Tibial artery (tissue), 4 donors: Measurements from ENCODE around the gene MDN1.

Experiments used
- DNase-seq, 2 donors: peaks; one replicate each; pipeline ENCODE4 v3.0.0-alpha.2; 2019
- H3K27ac ChIP-seq, 2 donors: fragments of 200-600 bp; sonication (generic) in 1 of 2; 1 replicate in 1 of 2; 2 replicates in 1 of 2; pipeline ENCODE4 v1.5.1; 2018 to 2019; ENCODE audit warnings: mild to moderate bottlenecking in 1 of 2
- H3K27me3 ChIP-seq, 2 donors: fragments of 200-600 bp; sonication (generic) in 1 of 2; one replicate each; pipeline versions ENCODE4 v1.5.1 to v1.6.0; 2016 to 2019
- H3K36me3 ChIP-seq, 3 donors: fragments of 200-600 bp; sonication (generic) in 2 of 3; one replicate each; pipeline ENCODE4 v1.5.1; 2016 to 2019; ENCODE audit warnings: mild to moderate bottlenecking in 2 of 3
- H3K4me1 ChIP-seq, 4 donors: fragments of 200-600 bp; sonication (generic) in 2 of 4; 1 replicate in 3 of 4; 2 replicates in 1 of 4; pipeline ENCODE4 v1.5.1; 2016 to 2019
- H3K4me3 ChIP-seq, 2 donors: fragments of 200-600 bp; sonication (generic) in 1 of 2; 1 replicate in 1 of 2; 2 replicates in 1 of 2; pipeline ENCODE4 v1.5.1; 2018 to 2019; ENCODE audit warnings: mild to moderate bottlenecking in 2 of 2
- H3K9me3 ChIP-seq, 3 donors: fragments of 200-600 bp; sonication (generic) in 1 of 3; one replicate each; pipeline ENCODE4 v1.5.1; 2016 to 2019
- intact Hi-C: fragments of 100-400 bp; cut with DNase I; formaldehyde crosslinking; loops from one replicate; pipeline ENCODE4 v1.15.0; 2023; ENCODE audit warnings: low total_unique reads
- TF ChIP-seq, protein P1 (sequence below), 2 experiments: fragments of 200-600 bp in 1 of 2; fragments of 450-650 bp in 1 of 2; IDR thresholded peaks; one replicate each; pipeline ENCODE4 v1.5.1; 2017 to 2019; ENCODE audit warnings: antibody characterized with exemption in 2 of 2, mild to moderate bottlenecking in 1 of 2, moderate library complexity in 1 of 2

The MDN1 gene

DNA sequence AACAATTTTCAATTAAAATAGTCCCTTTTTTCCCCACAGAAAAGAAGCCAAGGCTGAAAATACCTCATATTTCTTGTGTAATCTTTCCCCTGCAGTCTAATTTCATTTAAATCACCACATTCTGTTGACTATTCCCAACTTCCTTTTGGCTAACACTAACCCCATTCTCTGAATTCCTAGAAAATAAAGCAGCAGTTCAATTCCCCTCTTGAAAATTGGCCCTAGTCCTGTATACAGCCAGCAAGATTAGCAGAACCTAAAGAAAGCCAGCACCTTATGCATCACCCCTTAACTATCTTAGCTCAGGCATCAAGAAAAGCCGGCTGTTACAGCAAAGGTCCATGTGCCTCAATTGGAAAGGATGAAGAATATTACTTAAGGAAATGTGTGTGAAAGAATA is 69.7 kb downstream of the MDN1 start:
- H3K4me3 ChIP-seq: no peak overlapping the region
- H3K36me3 ChIP-seq: peaks cover 71 to 90% (median 85%) of the 10 kb centered on the region in 3 donors
- no peaks in the 10 kb centered on the region for H3K9me3 ChIP-seq
- no peaks in the 10 kb centered on the region for H3K27me3 ChIP-seq
- no peak overlapping the region for H3K27ac ChIP-seq
- TF ChIP-seq, protein P1, sequence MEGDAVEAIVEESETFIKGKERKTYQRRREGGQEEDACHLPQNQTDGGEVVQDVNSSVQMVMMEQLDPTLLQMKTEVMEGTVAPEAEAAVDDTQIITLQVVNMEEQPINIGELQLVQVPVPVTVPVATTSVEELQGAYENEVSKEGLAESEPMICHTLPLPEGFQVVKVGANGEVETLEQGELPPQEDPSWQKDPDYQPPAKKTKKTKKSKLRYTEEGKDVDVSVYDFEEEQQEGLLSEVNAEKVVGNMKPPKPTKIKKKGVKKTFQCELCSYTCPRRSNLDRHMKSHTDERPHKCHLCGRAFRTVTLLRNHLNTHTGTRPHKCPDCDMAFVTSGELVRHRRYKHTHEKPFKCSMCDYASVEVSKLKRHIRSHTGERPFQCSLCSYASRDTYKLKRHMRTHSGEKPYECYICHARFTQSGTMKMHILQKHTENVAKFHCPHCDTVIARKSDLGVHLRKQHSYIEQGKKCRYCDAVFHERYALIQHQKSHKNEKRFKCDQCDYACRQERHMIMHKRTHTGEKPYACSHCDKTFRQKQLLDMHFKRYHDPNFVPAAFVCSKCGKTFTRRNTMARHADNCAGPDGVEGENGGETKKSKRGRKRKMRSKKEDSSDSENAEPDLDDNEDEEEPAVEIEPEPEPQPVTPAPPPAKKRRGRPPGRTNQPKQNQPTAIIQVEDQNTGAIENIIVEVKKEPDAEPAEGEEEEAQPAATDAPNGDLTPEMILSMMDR (IDR thresholded peaks at IDR 0.05): no peak
- no peak for DNase-seq
- H3K4me1 ChIP-seq: no peaks in the 10 kb centered on the region
- intact Hi-C loops: no loop called here

DNA sequence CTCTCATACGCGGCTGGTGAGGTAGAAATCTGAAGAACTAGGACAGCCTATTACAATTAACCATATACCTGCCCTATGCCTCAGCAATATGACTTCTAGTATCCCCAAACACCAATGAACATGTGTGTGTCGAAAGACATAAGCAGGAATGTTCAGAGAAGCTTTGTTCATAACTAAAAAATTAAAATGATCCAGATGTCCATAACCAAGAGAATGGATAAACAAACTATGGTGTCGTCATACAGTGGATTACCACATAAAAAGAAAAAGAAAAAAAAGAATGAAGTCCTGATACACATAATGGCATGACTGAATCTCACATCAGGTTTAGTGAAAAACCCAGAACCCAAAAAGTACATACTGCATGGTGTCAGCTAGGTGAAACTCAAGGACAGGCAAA is 73.9 kb downstream of the MDN1 start:
- TF ChIP-seq, protein P1 (IDR thresholded peaks at IDR 0.05): no peak
- H3K36me3 ChIP-seq: peaks cover 66 to 92% (median 82%) of the 10 kb centered on the region in 3 donors

DNA sequence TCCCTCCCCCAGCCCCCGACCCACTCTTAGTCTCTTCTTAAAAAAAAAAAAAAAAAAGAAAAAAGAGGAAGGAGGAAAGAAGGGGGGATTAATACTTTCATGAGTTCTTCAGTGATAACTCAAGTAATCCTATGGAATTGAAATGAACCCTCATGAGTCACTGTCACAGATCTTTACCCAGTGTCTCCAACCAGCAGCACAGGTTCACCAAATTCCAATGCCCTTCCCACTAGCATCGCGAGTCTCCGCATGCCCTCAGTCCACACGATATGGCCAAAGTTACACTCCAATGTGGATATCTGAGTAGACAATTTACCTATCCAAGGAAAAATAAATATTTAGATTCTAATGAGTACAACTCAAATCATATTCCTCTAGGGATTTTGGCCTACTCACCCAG is 74.5 kb downstream of the MDN1 start:
- H3K4me1 ChIP-seq: no peaks in the 10 kb centered on the region
- H3K27ac ChIP-seq: no peak overlapping the region
- TF ChIP-seq, protein P1 (IDR thresholded peaks at IDR 0.05): no peak
- H3K9me3 ChIP-seq: no peaks in the 10 kb centered on the region
- DNase-seq: no peak
- H3K27me3 ChIP-seq: no peaks in the 10 kb centered on the region
- intact Hi-C loops: no loop called here
- no peak overlapping the region for H3K4me3 ChIP-seq
- peaks cover 73 to 92% (median 75%) of the 10 kb centered on the region in 3 donors for H3K36me3 ChIP-seq

More for the DNA sequence above, 73.9 kb downstream of the MDN1 start:
- no peaks in the 10 kb centered on the region for H3K27me3 ChIP-seq
- H3K27ac ChIP-seq: no peak overlapping the region
- no peak overlapping the region for H3K4me3 ChIP-seq
- DNase-seq: no peak
- intact Hi-C loops: no loop called here
- H3K9me3 ChIP-seq: no peaks in the 10 kb centered on the region
- no peaks in the 10 kb centered on the region for H3K4me1 ChIP-seq

DNA sequence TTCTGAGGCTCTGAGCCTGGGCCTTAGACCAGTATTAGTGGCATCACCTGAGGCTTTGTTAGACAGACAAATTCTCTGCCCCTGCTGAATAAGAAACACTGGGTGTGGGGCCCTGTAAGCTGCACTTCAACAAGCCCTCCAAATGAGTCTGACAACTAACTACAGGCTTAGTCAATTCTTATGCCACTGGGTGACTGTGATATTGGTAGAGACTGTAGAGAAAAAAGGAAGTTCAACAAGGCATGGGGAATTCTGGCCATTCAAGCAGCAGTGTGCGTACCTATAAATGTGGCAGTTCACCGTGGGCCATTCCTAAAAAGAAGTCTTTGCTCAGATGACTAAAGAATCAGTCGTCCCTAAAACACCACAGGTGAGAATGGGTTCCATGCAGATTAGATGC is 82.7 kb downstream of the MDN1 start:
- Histone ChIP-seq H3K27me3 (no peaks in the 10 kb centered on the region), H3K36me3 (peaks cover 39 to 76% (median 45%) of the 10 kb centered on the region in 3 donors), H3K9me3 (no peaks in the 10 kb centered on the region), H3K4me3 (no peak overlapping the region), H3K4me1 (no peaks in the 10 kb centered on the region), H3K27ac (no peak overlapping the region)
- intact Hi-C loops: no loop called here
- TF ChIP-seq, protein P1 (IDR thresholded peaks at IDR 0.05): no peak
- DNase-seq: no peak

DNA sequence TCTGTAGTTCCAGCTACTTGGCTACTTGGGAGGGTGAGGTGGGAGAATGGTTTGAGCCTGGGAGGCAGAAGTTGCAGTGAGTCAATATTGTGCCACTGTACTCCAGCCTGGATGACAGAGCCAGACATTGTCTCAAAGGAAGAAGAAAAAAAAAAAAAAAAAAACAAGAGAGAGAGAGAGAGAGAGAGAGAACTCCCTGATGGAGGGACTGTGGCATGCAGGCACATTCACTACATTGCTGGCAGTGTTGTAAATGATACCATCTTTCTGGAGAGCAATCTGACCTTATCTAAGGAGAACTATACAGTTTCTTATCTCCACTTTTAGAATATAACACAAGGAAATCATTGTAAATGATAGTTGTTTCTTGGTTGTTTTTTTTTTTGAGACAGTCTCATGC is 85.1 kb downstream of the MDN1 start:
- H3K27ac ChIP-seq: no peak overlapping the region
- H3K36me3 ChIP-seq: peaks cover 41 to 76% (median 64%) of the 10 kb centered on the region in 3 donors
- DNase-seq: no peak
- H3K9me3 ChIP-seq: no peaks in the 10 kb centered on the region
- no peak overlapping the region for H3K4me3 ChIP-seq
- H3K4me1 ChIP-seq: no peaks in the 10 kb centered on the region
- intact Hi-C loops: no loop called here
- no peaks in the 10 kb centered on the region for H3K27me3 ChIP-seq
- TF ChIP-seq, protein P1 (IDR thresholded peaks at IDR 0.05): no peak
